Gastroesophageal sphincter (tissue), 4 donors: Measurements from ENCODE around the gene SEZ6L. TPM values are rescaled to one million over a fixed set of nuclear protein-coding genes. Genes with fewer than 3 reads are reported as not detected.
A peak's percentile ranks its signal among the peaks of the same experiment; 100 is the strongest.

Experiments used
- ATAC-seq: fragments of 150-250 bp; one replicate; pipeline ENCODE4 v1.9.1; 2016; ENCODE audit warnings: mild to moderate bottlenecking, moderate library complexity
- H3K27ac ChIP-seq, 4 donors: fragments of 200-600 bp; sonication (generic) in 3 of 4; 1 replicate in 3 of 4; 2 replicates in 1 of 4; pipeline ENCODE4 v1.5.1; 2016 to 2019
- H3K27me3 ChIP-seq: fragments of 200-600 bp; sonication (generic); one replicate; pipeline ENCODE4 v1.5.1; 2019
- H3K36me3 ChIP-seq, 2 donors: fragments of 200-600 bp; sonication (generic); one replicate each; pipeline ENCODE4 v1.5.1; 2019; ENCODE audit warnings: control low read depth in 1 of 2
- H3K4me1 ChIP-seq, 3 donors: fragments of 200-600 bp; sonication (generic); 1 replicate in 2 of 3; 2 replicates in 1 of 3; pipeline ENCODE4 v1.5.1; 2016 to 2019; ENCODE audit warnings: control low read depth in 2 of 3
- H3K4me3 ChIP-seq, 2 donors: fragments of 200-600 bp; sonication (generic); one replicate each; pipeline ENCODE4 v1.5.1; 2019; ENCODE audit warnings: mild to moderate bottlenecking in 1 of 2, moderate library complexity in 1 of 2
- H3K9me3 ChIP-seq, 3 donors: fragments of 200-600 bp; sonication (generic); one replicate each; pipeline ENCODE4 v1.5.1; 2017 to 2019; ENCODE audit warnings: control low read depth in 2 of 3
- CTCF ChIP-seq, 4 experiments: fragments of 200-600 bp in 2 of 4; fragments of 450-650 bp in 2 of 4; sonication (generic) in 1 of 4; IDR thresholded peaks; one replicate each; pipeline ENCODE4 v1.5.1; 2017 to 2019; ENCODE audit warnings: antibody characterized with exemption in 4 of 4, mild to moderate bottlenecking in 2 of 4, moderate library complexity in 2 of 4
- EP300 ChIP-seq: sonication (generic); formaldehyde crosslinking; IDR thresholded peaks from one replicate; pipeline ENCODE4 v1.6.1; 2017; ENCODE audit warnings: antibody characterized with exemption, mild to moderate bottlenecking
- POLR2A ChIP-seq, 2 donors: fragments of 450-650 bp; IDR thresholded peaks; one replicate each; pipeline ENCODE4 v1.6.1; 2017; ENCODE audit warnings: antibody characterized with exemption in 2 of 2, mild to moderate bottlenecking in 2 of 2, moderate library complexity in 1 of 2
- POLR2AphosphoS5 ChIP-seq: sonication (generic); formaldehyde crosslinking; IDR thresholded peaks from one replicate; pipeline ENCODE4 v1.6.1; 2017; ENCODE audit warnings: antibody characterized with exemption
- WGBS, 2 donors: methylation state at CpG; one replicate each; pipeline ENCODE4 v1.1.5; 2018; ENCODE audit warnings: low coverage in 1 of 2; 5-methylcytosine and 5-hydroxymethylcytosine counted together
- total RNA-seq, 4 donors: library from RNA; depleted of rRNA; stranded (reverse); fragments of >200 nt; gene quantifications; one replicate each; pipeline ENCODE4 v1.1.0, GENCODE V29; 2016

SEZ6L gene
- total RNA-seq, 4 donors from 2014 or later: 0.12 to 0.47 (median 0.28) TPM

GRCh38 chr22:26418620-26419019 is 249.4 kb downstream of the SEZ6L start:
- WGBS, 2 donors: 19 to 39% methylated on average over 3 of the region's 3 CpGs
- TF ChIP-seq CTCF (IDR thresholded peaks at IDR 0.05) (no peak), POLR2A (IDR thresholded peaks at IDR 0.05) (no peak), POLR2AphosphoS5 (no peak), EP300 (no peak)
- H3K9me3 ChIP-seq: peaks cover 0 to 13% (median 0%) of the 10 kb centered on the region in 3 donors
- H3K27me3 ChIP-seq: peaks cover 45% of the 10 kb centered on the region
- ATAC-seq: no peak
- H3K27ac ChIP-seq: no peak overlapping the region
- H3K4me1 ChIP-seq: peaks cover 0 to 24% (median 0%) of the 10 kb centered on the region in 3 donors
- no peaks in the 10 kb centered on the region for H3K36me3 ChIP-seq
- H3K4me3 ChIP-seq: no peak overlapping the region

- Histone ChIP-seq H3K4me3 (no peak overlapping the region), H3K4me1 (peaks cover 0 to 20% (median 6%) of the 10 kb centered on the region in 3 donors), H3K36me3 (no peaks in the 10 kb centered on the region), H3K27ac (no peak overlapping the region), H3K9me3 (peaks cover 0 to 14% (median 0%) of the 10 kb centered on the region in 3 donors), H3K27me3 (peaks cover 2% of the 10 kb centered on the region)
- no peak for ATAC-seq
- TF ChIP-seq EP300: no peak
- no peak for TF ChIP-seq POLR2AphosphoS5
- TF ChIP-seq CTCF (IDR thresholded peaks at IDR 0.05): no peak
- TF ChIP-seq POLR2A (IDR thresholded peaks at IDR 0.05): no peak
Observed at GRCh38 chr22:26426924-26427323, 257.7 kb downstream of the SEZ6L start.

- H3K36me3 ChIP-seq: no peaks in the 10 kb centered on the region
- H3K4me3 ChIP-seq: peak within 1 kb of the TSS; percentile 19 to 57
- peaks cover 0 to 20% (median 6%) of the 10 kb centered on the region in 3 donors for H3K4me1 ChIP-seq
- H3K27me3 ChIP-seq: peaks cover 20% of the 10 kb centered on the region
- ATAC-seq: peak; percentile 82
- peak within 1 kb of the TSS in 3 of 4 donors; percentile 62 to 75 (median 72) for H3K27ac ChIP-seq
- no peaks in the 10 kb centered on the region for H3K9me3 ChIP-seq
- WGBS, 2 donors: 0 to 1% methylated on average over 28 to 29 of the region's 96 CpGs
- no peak for TF ChIP-seq POLR2A (IDR thresholded peaks at IDR 0.05)
- no peak for TF ChIP-seq POLR2AphosphoS5
- no peak for TF ChIP-seq EP300
- TF ChIP-seq CTCF (IDR thresholded peaks at IDR 0.05): no peak
Observed at GRCh38 chr22:26428515-26429457, 259.5 kb downstream of the SEZ6L start, which contains the start of gene ASPHD2. ASPHD2 (plus strand) TSS chr22:26429260; CDS start chr22:26433616, 4,356 bp downstream.

- WGBS, 2 donors: 5 to 16% methylated on average over 15 to 18 of the region's 50 CpGs
- Histone ChIP-seq H3K27me3 (peaks cover 26% of the 10 kb centered on the region), H3K4me1 (peaks cover 0 to 20% (median 6%) of the 10 kb centered on the region in 3 donors), H3K27ac (peak overlapping the region in 2 of 4 donors; percentile 53 to 75), H3K4me3 (peak overlapping the region; percentile 3 to 57), H3K9me3 (no peaks in the 10 kb centered on the region), H3K36me3 (no peaks in the 10 kb centered on the region)
- TF ChIP-seq POLR2A (IDR thresholded peaks at IDR 0.05): no peak
- TF ChIP-seq EP300: no peak
- no peak for TF ChIP-seq CTCF (IDR thresholded peaks at IDR 0.05)
- no peak for TF ChIP-seq POLR2AphosphoS5
- peak; percentile 21 for ATAC-seq
Observed at GRCh38 chr22:26429458-26430286, 260.4 kb downstream of the SEZ6L start.
